Esophagus squamous epithelium (tissue), 5 donors: ENCODE results near the gene EYS. TPM values are rescaled to one million over a fixed set of nuclear protein-coding genes. Genes with fewer than 3 reads are reported as not detected.

Experiments
- DNase-seq: peaks from one replicate; lab custom pipeline; 2025; lab: John Stamatoyannopoulos, UW
- H3K27ac ChIP-seq, 4 donors: fragments of 200-600 bp; sonication (generic); one replicate each; pipeline ENCODE4 v1.5.1; 2016 to 2019; ENCODE audit warnings: mild to moderate bottlenecking in 1 of 4
- H3K27me3 ChIP-seq, 4 donors: fragments of 200-600 bp; sonication (generic); 1 replicate in 3 of 4; 2 replicates in 1 of 4; pipeline versions ENCODE4 v1.5.1 to v1.6.0; 2017 to 2021; ENCODE audit warnings: antibody characterized with exemption in 1 of 4
- H3K36me3 ChIP-seq, 3 donors: fragments of 200-600 bp; sonication (generic); one replicate each; pipeline ENCODE4 v1.5.1; 2016 to 2019
- H3K4me1 ChIP-seq, 3 donors: fragments of 200-600 bp; sonication (generic); one replicate each; pipeline ENCODE4 v1.5.1; 2017 to 2019
- H3K4me3 ChIP-seq, 4 donors: fragments of 200-600 bp; sonication (generic); 1 replicate in 3 of 4; 2 replicates in 1 of 4; pipeline ENCODE4 v1.5.1; 2016 to 2019; ENCODE audit warnings: mild to moderate bottlenecking in 2 of 4, moderate library complexity in 1 of 4
- H3K9me3 ChIP-seq, 3 donors: fragments of 200-600 bp; sonication (generic); one replicate each; pipeline ENCODE4 v1.5.1; 2016 to 2019
- CTCF ChIP-seq, 6 experiments: fragments of 450-650 bp in 4 of 6; fragments of 200-600 bp in 2 of 6; sonication (generic) in 2 of 6; IDR thresholded peaks; one replicate each; pipeline ENCODE4 v1.5.1; 2016 to 2019; ENCODE audit warnings: antibody characterized with exemption in 6 of 6, mild to moderate bottlenecking in 4 of 6, moderate library complexity in 4 of 6
- POLR2A ChIP-seq, 4 donors: fragments of 450-650 bp; IDR thresholded peaks; one replicate each; pipeline ENCODE4 v1.6.1; 2017; ENCODE audit warnings: antibody characterized with exemption in 4 of 4, mild to moderate bottlenecking in 4 of 4, moderate library complexity in 3 of 4
- WGBS, 2 donors: methylation state at CpG; one replicate each; pipeline ENCODE4 v1.1.5; 2018; 5-methylcytosine and 5-hydroxymethylcytosine counted together
- intact Hi-C: fragments of 100-400 bp; cut with DNase I; formaldehyde crosslinking; loops from one replicate; pipeline ENCODE4 v1.15.0; 2022
- total RNA-seq, 4 donors: library from RNA; depleted of rRNA; stranded (reverse); fragments of >200 nt; gene quantifications; one replicate each; pipeline ENCODE4 v1.1.0, GENCODE V29; 2016
- donor health status: DM: yes; HTN: yes; CAD: no.

Gene EYS
- total RNA-seq, 4 donors from 2014 or later, result 0.87 TPM; not detected in 3

- Histone ChIP-seq H3K4me1 (no peaks in the 10 kb centered on the region), H3K27me3 (no peaks in the 10 kb centered on the region), H3K4me3 (no peak overlapping the region), H3K27ac (no peak overlapping the region), H3K9me3 (no peaks in the 10 kb centered on the region), H3K36me3 (no peaks in the 10 kb centered on the region)
- intact Hi-C loops, result no loop called here
- no peak for TF ChIP-seq CTCF (IDR thresholded peaks at IDR 0.05)
- TF ChIP-seq POLR2A (IDR thresholded peaks at IDR 0.05), result no peak
- 25 to 32% methylated on average over 1 of the region's 1 CpG for WGBS, 2 donors
- no peak for DNase-seq
Measured at GRCh38 chr6:64220801-64221200, 1486.2 kb downstream of the EYS start.

- Histone ChIP-seq H3K9me3 (no peaks in the 10 kb centered on the region), H3K4me3 (no peak overlapping the region), H3K36me3 (no peaks in the 10 kb centered on the region), H3K27ac (no peak overlapping the region), H3K27me3 (no peaks in the 10 kb centered on the region), H3K4me1 (no peaks in the 10 kb centered on the region)
- WGBS, 2 donors, result 49 to 59% methylated on average over 2 of the region's 2 CpGs
- TF ChIP-seq CTCF (IDR thresholded peaks at IDR 0.05), result no peak
- TF ChIP-seq POLR2A (IDR thresholded peaks at IDR 0.05), result no peak
- no peak for DNase-seq
- intact Hi-C loops, result no loop called here
Measured at GRCh38 chr6:64217721-64218620, 1489.1 kb downstream of the EYS start.

- no peak for TF ChIP-seq POLR2A (IDR thresholded peaks at IDR 0.05)
- TF ChIP-seq CTCF (IDR thresholded peaks at IDR 0.05), result no peak
- intact Hi-C loops, result no loop called here
- Histone ChIP-seq H3K4me3 (no peak overlapping the region), H3K9me3 (no peaks in the 10 kb centered on the region), H3K27me3 (no peaks in the 10 kb centered on the region), H3K27ac (no peak overlapping the region), H3K36me3 (no peaks in the 10 kb centered on the region), H3K4me1 (no peaks in the 10 kb centered on the region)
- DNase-seq, result no peak
Measured at GRCh38 chr6:64214373-64214772, 1492.7 kb downstream of the EYS start.

- Histone ChIP-seq H3K4me3 (no peak overlapping the region), H3K27me3 (no peaks in the 10 kb centered on the region), H3K36me3 (no peaks in the 10 kb centered on the region), H3K4me1 (no peaks in the 10 kb centered on the region), H3K27ac (no peak overlapping the region), H3K9me3 (no peaks in the 10 kb centered on the region)
- WGBS, 2 donors, result 24 to 27% methylated on average over 3 of the region's 3 CpGs
- TF ChIP-seq CTCF (IDR thresholded peaks at IDR 0.05) (no peak), POLR2A (IDR thresholded peaks at IDR 0.05) (no peak)
- intact Hi-C loops, result no loop called here
- no peak for DNase-seq
Measured at GRCh38 chr6:64213697-64214096, 1493.3 kb downstream of the EYS start.

GRCh38 chr6:64197246-64197645 is 1509.8 kb downstream of the EYS start:
- no peaks in the 10 kb centered on the region for H3K9me3 ChIP-seq
- H3K36me3 ChIP-seq, result no peaks in the 10 kb centered on the region
- H3K27ac ChIP-seq, result no peak overlapping the region
- H3K27me3 ChIP-seq, result no peaks in the 10 kb centered on the region
- TF ChIP-seq CTCF (IDR thresholded peaks at IDR 0.05), result no peak
- TF ChIP-seq POLR2A (IDR thresholded peaks at IDR 0.05), result no peak
- DNase-seq, result no peak
- no peak overlapping the region for H3K4me3 ChIP-seq
- WGBS, 2 donors, result 84 to 100% methylated on average over 1 of the region's 1 CpG
- H3K4me1 ChIP-seq, result no peaks in the 10 kb centered on the region
- intact Hi-C loops, result no loop called here
